ENCODE results near the gene SACS. TPM values are rescaled to one million over a fixed set of nuclear protein-coding genes. Genes with fewer than 3 reads are reported as not detected.

The SACS gene
- total and polyA plus RNA-seq, 2 of the 4 experiments (the other 2 are of a cell fraction): 14.7 to 121 TPM

DNA sequence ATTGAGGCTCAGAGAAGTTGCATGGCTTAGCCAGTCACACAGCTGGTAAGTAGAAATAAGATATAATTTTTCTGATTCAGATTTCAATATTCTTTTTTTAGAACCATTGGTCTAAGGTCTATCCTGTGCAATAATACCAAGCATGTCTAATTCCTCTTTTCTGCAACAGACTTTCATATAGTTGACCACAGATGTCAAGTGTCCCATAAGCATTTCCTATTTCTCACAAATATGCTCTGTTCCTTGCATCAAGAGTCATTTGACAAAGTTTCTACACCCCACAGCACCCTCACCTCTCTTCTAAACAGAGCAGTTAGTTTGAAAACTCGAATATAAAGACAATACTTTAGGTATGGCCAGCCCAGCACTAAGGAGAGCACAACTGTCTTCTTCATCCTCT, 26.8 kb upstream of the SACS start:
- no peak overlapping the region for H2AK9ac ChIP-seq (replicated peaks; ENCODE audit: low read depth, low read length, poor library complexity)
- H2AFZ ChIP-seq (replicated peaks; ENCODE audit: low read length, poor library complexity): no peak overlapping the region
- no peak overlapping the region for H3K9ac ChIP-seq (ENCODE audit: low read depth, low read length)
- BruUV-seq (replicated peaks): no TSS peak
- no peak overlapping the region for H2BK20ac ChIP-seq (ENCODE audit: low read depth, low read length)
- H4K91ac ChIP-seq (ENCODE audit: insufficient read depth, low read depth, low read length): no peak overlapping the region
- in situ Hi-C loops (cut with MboI; ENCODE audit: low sequenced_read_pairs): no loop called here
- H3K23ac ChIP-seq (ENCODE audit: low read depth, low read length): no peak overlapping the region
- H3K18ac ChIP-seq (ENCODE audit: low read depth, low read length): no peak overlapping the region
- H3K4me3 ChIP-seq (ENCODE audit: insufficient read depth, low read depth, low read length): no peak overlapping the region
- H4K20me1 ChIP-seq (ENCODE audit: insufficient read depth, low read length): no peaks in the 10 kb centered on the region
- no peak overlapping the region for H4K8ac ChIP-seq (ENCODE audit: low read depth in 2 of 2, low read length in 2 of 2)
- H4K5ac ChIP-seq (ENCODE audit: low read depth, low read length): no peak overlapping the region
- H3K9me3 ChIP-seq (ENCODE audit: control insufficient read depth, insufficient read depth, low read length): no peaks in the 10 kb centered on the region
- no peaks in the 10 kb centered on the region; the same call in 1 of the 2 replicates for H3K9me1 ChIP-seq (ENCODE audit: insufficient read depth, low read length)
- no CpG with 5 or more reads among the region's 1 CpG for WGBS, 2 experiments (ENCODE audit: extremely low coverage in 2 of 2, insufficient read length in 1 of 2)
- H2BK15ac ChIP-seq (ENCODE audit: low read depth, low read length): no peak overlapping the region
- no peak overlapping the region for H3K56ac ChIP-seq (ENCODE audit: extremely low read depth, insufficient read depth, low read length)
- POLR2A ChIA-PET (ENCODE audit: unreplicated experiment): no interaction called here
- no peak overlapping the region for H2BK5ac ChIP-seq (ENCODE audit: low read depth, low read length, poor library complexity, severe bottlenecking)
- ATAC-seq (ENCODE audit: low read depth) (no peak), DNase-seq (no peak)
- CTCF ChIA-PET: no interaction called here
- dilution Hi-C loops (cut with HindIII; ENCODE audit: low sequenced_read_pairs, unreplicated experiment): no loop called here
- no peak overlapping the region for H3K4me2 ChIP-seq (ENCODE audit: low read depth, low read length)
- no peak for TF ChIP-seq MAFK (IDR thresholded peaks at IDR 0.05; ENCODE audit: low read depth, low read length)
- TF ChIP-seq FOS (IDR thresholded peaks at IDR 0.05; ENCODE audit: low read depth, low read length): no peak
- TF ChIP-seq, protein P1, sequence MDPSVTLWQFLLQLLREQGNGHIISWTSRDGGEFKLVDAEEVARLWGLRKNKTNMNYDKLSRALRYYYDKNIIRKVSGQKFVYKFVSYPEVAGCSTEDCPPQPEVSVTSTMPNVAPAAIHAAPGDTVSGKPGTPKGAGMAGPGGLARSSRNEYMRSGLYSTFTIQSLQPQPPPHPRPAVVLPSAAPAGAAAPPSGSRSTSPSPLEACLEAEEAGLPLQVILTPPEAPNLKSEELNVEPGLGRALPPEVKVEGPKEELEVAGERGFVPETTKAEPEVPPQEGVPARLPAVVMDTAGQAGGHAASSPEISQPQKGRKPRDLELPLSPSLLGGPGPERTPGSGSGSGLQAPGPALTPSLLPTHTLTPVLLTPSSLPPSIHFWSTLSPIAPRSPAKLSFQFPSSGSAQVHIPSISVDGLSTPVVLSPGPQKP (IDR thresholded peaks at IDR 0.05; ENCODE audit: borderline replicate concordance, low read depth, low read length): no peak
- no peak for TF ChIP-seq MXI1 (IDR thresholded peaks at IDR 0.05; ENCODE audit: borderline replicate concordance, low read depth, low read length)
- TF ChIP-seq POLR2A (IDR thresholded peaks at IDR 0.05; ENCODE audit: low read depth, low read length): no peak
- TF ChIP-seq, protein P2, sequence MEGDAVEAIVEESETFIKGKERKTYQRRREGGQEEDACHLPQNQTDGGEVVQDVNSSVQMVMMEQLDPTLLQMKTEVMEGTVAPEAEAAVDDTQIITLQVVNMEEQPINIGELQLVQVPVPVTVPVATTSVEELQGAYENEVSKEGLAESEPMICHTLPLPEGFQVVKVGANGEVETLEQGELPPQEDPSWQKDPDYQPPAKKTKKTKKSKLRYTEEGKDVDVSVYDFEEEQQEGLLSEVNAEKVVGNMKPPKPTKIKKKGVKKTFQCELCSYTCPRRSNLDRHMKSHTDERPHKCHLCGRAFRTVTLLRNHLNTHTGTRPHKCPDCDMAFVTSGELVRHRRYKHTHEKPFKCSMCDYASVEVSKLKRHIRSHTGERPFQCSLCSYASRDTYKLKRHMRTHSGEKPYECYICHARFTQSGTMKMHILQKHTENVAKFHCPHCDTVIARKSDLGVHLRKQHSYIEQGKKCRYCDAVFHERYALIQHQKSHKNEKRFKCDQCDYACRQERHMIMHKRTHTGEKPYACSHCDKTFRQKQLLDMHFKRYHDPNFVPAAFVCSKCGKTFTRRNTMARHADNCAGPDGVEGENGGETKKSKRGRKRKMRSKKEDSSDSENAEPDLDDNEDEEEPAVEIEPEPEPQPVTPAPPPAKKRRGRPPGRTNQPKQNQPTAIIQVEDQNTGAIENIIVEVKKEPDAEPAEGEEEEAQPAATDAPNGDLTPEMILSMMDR (conservative IDR thresholded peaks at IDR 0.05; ENCODE audit: low read depth, low read length): no peak
- TF ChIP-seq RCOR1 (IDR thresholded peaks at IDR 0.05; ENCODE audit: insufficient replicate concordance, low read length): no peak
- TF ChIP-seq CHD1 (IDR thresholded peaks at IDR 0.05; ENCODE audit: low read depth, low read length): no peak
- TF ChIP-seq, protein P3, sequence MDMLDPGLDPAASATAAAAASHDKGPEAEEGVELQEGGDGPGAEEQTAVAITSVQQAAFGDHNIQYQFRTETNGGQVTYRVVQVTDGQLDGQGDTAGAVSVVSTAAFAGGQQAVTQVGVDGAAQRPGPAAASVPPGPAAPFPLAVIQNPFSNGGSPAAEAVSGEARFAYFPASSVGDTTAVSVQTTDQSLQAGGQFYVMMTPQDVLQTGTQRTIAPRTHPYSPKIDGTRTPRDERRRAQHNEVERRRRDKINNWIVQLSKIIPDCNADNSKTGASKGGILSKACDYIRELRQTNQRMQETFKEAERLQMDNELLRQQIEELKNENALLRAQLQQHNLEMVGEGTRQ (IDR thresholded peaks at IDR 0.05; ENCODE audit: low read depth, low read length): no peak
- no peak for TF ChIP-seq MAZ (IDR thresholded peaks at IDR 0.05; ENCODE audit: borderline replicate concordance, low read depth, low read length)
- no peak for TF ChIP-seq CEBPB (IDR thresholded peaks at IDR 0.05; ENCODE audit: low read depth, low read length)
- TF ChIP-seq RFX5 (IDR thresholded peaks at IDR 0.05; ENCODE audit: low read depth, low read length): no peak
- H2AK5ac ChIP-seq (ENCODE audit: low read depth, low read length): no peak overlapping the region
- H3K4me1 ChIP-seq (ENCODE audit: control insufficient read depth, insufficient read depth, low read length): peaks cover 4% of the 10 kb centered on the region; the same call in 1 of the 2 replicates
- no peaks in the 10 kb centered on the region for H3K27me3 ChIP-seq (ENCODE audit: control insufficient read depth, insufficient read depth, low read length)
- no peaks in the 10 kb centered on the region for H3K79me1 ChIP-seq (ENCODE audit: low read depth in 1 of 2, low read length in 2 of 2)
- H3K4ac ChIP-seq (ENCODE audit: low read depth, low read length): no peak overlapping the region
- intact Hi-C loops (cut with micrococcal nuclease): no loop called here
- H3K36me3 ChIP-seq (ENCODE audit: control insufficient read depth, insufficient read depth, low read length): no peaks in the 10 kb centered on the region
- H3K27ac ChIP-seq (ENCODE audit: insufficient read depth, low read length): no peak overlapping the region
- no peak overlapping the region for H2BK120ac ChIP-seq (ENCODE audit: low read depth, low read length)
- H3K14ac ChIP-seq (replicated peaks; ENCODE audit: low read depth, low read length): no peak overlapping the region

All from IMR-90 (cell line).